Ramos (cell line): ENCODE data around the gene KRT32.

Experiments used
- in situ Hi-C: fragments of 300-500 bp; cut with MboI; formaldehyde crosslinking; loops from one replicate; pipeline ENCODE4 v1.14.3; 2022; ENCODE audit warnings: low sequenced_read_pairs; ENCODE audit not compliant: unreplicated experiment

The KRT32 gene

DNA sequence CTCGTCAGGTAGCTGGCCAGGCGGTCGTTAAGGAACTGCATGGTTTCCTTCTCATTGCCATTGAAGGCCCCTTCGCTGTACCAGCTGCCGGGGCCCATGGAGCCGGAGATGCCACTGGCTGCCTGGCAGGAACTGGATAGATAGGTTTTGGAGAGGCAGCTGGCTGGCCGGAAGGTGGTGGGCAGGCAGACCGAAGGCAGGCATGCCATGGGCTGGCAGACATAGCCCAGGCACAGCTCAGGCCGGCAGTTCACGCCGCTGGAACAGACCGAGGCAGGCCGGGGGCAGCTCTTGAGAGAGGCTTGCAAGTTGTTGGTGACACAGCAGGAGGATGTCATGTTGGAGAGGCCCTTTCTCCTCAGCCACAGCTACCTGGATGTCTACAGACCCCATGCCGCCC is at the start of gene KRT32:
Gene KRT32, minus strand, starts transcription at position 399 of the 400 bp plus-strand sequence. Its CDS starts 61 bp downstream, at position 338.
- in situ Hi-C loops: no loop called here

DNA sequence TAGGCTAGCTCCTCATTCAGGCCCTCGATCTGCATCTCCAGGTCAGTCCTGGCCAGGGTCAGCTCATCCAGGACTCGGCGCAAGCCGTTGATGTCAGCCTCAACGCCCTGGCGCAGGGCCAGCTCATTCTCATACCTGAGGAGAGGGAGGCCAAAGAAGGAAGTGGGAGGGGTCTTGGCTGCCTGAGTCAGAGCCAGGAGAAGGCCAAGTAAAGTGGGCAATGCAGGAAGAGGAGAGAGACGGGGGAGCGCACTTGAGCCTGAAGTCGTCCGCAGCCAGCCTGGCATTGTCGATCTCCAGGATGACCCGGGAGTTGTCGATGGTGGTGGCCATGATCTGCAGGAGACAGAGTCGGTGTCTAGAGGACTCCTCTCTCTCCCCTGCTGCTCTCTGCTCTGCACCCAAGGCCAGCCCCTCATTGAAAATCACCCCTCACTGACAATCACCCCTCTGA is 49.7 kb upstream of the KRT32 start:
- in situ Hi-C loops: no loop called here

DNA sequence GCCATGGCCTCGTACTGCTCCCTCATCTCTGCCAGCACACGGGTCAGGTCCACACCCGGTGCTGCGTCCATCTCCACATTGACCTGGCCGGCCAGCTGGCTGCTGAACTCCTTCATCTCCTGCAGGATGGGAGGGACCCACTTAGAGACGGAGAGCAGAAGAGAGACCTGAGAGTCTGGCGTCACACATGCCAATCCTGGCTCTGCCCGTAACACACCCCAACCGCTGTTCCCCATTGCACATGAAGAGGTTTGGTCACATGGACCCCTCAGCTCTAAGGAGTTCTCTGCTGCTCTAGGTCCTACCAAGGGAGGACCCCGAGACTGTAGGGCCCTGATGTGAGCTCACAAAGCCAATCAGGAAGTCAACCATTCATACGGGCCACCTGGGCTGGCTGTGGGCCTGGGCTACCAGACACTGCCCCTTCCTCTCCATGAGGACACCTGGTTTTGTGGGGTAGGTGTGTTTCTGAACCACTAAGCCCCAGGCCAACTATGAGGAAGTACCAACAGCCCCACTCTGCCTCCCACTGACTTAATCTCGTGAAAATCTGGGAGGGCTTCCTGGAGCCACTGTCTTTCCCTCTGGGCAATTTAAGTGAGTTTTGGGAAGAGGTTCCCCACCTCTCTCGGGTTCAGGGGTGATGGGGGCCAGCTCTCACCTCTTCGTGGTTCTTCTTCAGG is 49.1 kb upstream of the KRT32 start:
- in situ Hi-C loops: no loop called here

DNA sequence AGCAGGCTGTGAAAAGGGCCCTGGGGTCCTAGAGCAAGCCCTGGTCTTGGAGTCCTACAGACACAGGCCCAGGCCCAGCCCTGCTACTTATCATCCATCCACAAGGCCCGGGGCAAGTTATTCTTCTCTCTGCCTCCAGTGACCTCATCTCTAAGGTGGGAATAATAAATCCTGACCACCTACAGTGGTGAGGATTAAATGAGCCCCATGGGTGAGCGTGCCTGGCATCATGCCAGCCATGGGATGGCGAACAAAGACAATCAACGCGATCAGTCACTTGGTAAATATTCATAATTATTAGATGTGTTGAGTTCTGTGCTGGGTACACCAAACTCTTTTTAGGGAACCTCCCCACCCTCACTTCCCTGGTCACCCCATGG is 46.0 kb upstream of the KRT32 start:
- in situ Hi-C loops: no loop called here

DNA sequence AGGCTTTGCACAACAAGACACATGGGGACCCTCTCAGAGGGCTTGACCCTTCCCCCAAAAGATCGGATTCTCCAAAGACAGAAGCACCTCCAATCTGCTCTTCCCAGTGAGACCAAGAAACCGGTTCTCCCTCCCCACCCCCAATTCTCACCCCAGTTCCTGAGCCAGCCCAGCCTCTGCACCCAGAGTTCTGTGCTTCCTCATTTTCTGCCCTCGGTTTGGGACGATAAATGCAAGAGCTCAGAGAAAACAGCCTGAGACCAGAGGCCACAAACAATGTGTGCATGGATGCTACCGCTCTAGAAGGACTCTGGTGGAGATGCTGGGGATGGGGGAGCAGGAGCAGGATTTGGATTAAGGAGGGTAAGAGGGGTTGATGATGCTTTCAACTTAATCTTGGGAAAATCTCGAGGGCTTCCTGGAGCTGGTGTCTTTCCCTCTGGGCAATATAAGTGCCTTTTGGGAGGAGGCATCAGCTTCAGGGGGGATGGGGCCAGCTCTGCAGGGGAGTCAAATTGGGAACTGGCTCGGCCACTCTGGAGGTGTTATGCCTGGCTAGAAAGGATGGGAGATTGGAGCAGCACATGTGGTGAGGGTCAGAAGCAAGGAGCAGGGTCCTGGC is 45.5 kb upstream of the KRT32 start:
- in situ Hi-C loops: no loop called here

DNA sequence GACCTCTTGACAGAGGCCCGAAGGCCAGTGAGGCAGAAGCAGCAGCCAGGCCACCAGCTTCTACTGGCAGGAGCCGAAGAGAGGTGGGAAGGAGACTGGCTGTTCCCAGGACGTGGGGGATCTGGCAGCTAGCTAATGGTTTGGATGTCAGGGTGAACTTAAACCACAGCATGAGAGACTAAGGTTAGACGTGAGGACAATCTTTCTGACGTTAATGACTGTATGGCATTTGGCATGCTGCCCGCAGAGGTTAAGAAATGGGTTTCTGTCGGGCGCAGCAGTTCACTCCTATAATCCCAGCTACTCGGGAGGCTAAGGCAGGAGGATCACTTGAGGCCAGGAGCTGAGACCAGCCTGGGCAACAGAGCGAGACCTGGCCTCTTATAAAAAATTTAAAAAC is 44.5 kb upstream of the KRT32 start:
- in situ Hi-C loops: no loop called here

DNA sequence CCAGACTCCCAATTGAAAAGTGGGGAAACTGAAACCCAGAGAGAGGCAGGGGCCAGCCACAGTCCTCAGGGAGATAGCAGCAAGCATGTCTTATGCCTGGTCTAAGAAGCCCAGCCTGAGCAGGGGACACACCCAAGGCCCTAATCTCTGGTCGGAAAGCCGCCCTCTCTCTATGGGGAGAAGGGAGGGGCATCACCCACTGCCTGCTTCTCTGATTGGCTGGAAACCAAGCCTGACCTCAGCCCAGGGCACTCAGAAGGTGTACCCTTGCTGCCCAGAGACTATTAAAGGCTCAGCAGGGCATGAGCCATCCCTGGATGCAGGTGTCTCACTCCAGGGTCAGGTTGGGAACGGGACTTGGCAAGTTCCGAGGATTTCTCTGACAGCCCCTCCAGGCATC is 43.9 kb upstream of the KRT32 start:
- in situ Hi-C loops: no loop called here

DNA sequence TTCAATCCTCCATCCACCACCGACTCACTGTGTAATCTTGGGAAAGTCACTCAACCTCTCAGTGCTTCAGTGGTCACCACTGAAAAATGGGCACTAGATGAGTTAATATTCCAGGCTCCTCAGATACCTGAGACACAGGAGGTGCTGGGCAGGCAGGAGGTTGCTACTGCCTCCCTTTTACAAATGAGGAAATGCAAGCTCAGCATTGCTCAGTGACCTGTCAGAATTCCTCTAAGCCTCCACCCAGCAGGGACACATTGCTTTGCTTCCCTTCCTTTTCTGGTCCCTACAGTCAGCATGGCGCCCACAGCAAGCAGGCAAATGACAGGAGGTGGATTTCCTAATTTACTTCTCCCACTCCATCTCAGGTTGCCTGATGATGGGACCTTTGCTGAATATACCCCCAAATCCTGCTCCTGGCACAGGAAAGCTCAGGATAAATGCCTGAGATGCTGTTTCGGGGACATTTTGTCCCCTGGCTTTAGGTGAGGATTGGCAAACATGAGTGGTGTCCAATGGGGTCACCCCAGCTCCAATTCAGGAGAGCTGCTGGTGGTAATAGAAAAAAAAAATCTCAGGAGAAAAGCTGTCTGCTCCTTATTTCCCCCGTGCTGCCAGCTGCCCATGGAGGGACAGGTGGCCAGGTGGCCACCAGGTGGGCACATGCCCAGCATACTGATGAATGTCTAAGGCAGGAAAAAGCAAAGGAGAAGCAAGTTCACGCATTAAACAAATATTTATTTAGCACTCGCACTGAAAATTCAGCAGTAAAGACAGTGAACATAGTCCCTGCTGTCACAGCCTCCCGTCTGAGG is 43.3 kb upstream of the KRT32 start:
- in situ Hi-C loops: no loop called here

DNA sequence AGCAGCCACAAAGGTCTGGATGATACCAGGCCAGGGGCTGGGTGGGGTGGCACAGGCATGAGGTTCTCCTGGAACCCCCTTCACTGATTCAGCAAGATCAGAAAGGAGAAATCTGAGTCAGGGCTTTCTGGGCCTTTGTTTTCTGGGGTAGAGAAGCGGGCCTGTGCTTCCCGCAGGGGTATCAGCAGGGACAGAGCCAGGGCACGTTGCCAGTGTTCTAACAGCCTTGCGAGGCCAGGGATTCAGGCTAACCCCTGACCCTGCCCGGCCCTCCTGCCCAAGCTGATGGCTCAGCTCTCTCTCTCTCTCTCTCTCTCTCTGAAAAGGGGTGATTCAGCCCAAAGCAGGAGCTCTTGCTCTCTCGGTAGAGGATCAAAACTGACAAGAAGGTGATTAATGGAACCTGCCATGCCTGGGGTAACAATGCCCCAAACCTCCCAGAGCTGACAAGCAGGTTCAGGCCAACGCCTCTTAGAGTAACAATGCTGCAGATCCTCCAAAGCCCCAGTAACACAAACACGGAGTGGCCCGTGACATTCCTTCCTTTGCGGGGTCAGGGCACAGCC is 40.2 kb upstream of the KRT32 start:
- in situ Hi-C loops: no loop called here

DNA sequence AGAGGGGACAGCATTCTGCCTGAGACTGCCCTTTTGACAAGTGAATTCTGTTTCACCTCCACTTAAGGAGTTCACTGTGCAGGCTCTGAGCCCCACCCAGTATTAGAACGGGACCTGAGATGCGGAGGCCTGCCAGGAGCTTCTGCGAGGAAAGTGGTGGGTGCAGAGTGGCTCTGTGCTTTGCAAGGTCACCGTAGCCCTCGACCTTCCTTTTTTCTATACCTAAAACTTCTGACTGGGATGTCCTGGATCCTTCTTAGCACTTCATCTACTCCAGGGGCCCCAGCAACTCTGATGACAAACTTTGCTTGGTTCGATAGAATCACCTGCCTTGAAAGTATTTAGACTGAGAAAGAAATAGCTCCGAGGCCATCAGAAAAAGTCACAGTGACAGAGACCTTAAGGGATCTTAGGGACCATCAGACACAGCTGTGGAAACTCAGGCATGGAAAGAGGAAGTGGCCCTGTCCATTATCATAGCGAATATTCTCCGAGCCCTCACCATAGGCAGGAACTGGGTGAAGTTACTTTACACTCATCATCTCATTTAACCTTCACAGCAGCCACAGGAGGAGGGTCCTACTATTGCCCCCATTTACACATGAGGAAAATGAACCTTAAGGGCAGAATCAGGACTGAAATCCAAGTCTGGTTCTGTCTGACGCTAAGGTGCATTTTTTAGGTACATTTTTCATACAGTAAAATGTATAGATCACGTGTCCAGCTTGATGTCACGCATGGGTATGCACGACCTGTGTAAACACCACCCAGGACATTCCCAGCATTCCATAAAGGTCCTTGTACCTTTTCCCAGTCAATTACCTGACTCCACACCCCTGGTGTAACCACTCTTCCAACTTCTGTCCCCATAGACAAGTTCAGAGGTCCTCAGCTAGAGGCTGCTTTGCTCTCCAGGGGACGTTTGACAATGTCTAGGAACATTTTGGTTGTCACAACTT is 38.9 kb upstream of the KRT32 start:
- in situ Hi-C loops: no loop called here

DNA sequence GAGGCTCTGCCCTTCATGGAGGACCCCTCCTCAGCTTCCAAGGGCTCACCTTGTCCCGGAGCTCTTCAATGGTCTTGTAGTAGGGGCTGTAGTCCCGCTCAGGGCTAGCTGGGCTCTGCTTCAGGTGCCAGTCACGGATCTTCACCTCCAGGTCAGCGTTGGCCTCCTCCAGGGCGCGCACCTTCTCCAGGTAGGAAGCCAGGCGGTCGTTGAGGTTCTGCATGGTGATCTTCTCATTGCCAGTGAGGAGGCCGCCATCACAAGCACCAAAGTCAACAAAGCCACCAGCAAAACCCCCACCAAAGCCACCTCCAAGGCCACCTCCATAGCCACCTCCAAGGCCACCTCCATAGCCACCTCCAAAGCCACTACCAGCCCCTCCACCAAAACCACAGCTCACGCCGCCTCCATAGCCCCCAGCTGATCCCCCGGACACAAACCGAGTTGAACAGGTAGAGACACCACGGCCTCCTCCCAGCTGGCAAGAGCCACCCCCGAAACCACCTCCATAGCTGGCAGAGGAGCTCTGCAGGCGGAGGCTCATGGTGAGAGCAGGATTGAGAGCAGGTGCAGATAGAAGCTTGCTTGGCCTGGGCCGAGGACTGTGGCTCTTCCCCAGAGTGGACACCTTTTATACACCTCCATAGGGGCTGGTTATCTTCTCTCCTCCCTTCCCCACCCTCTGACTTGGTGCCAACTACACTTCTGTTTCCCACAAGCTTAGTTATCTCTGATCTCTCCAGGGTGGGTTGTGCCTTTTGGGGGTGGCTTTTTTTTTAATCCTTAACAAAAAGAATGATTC is 38.0 kb upstream of the KRT32 start, which contains the start of gene KRT13:
Gene KRT13, minus strand, starts transcription at position 606 of the 802 bp plus-strand sequence. Its CDS starts 62 bp downstream, at position 544.
- in situ Hi-C loops: no loop called here

DNA sequence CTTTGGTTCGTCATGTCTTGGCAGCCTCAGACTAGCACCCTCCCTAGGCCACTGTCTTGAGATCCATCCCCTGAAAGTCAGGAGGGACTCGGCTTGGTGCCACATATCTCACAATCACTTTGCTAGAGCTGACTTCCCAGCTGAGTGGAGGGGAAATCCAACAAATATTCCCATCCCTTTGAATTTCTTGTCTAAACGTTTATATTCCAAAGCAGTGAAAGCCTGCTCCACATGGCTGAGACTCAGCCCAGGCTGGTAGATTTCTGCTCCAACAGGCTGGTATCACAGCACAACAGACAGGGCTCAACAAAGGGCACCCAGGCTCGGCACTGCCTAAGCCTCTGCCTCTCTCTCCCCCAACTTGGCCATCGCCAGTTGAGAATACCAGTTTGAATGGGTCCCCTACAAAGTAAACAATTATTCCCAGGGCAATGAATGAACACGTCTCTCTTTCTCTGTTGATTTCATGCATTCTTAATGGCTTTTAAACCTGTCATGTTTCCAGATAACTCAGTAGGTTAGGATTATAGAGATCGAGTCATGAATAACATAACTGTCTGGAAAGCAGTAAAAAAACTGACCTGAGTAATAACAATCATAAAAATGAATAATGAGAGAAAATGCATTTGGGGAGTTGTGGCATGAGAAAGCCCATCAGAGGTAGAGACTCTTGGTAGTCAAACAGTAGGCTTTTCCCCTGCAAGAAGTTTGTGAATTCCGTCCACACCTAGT is 37.2 kb upstream of the KRT32 start:
- in situ Hi-C loops: no loop called here

DNA sequence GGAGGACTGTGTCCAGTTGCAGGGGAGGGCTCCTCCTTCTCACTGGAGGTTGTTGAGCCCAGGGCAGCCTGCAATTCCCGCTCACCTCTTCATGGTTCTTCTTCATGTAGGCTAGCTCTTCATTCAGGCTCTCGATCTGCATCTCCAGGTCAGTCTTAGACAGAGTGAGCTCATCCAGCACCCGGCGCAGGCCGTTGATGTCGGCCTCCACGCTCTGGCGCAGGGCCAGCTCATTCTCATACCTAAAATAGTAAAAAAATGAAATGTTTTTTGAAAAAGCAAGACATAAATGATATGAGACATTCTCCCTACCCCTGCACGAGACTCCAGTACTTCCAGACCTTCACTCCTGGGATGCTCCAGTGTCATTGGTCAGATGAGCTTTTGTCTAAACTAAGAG is 36.0 kb upstream of the KRT32 start:
- in situ Hi-C loops: no loop called here

DNA sequence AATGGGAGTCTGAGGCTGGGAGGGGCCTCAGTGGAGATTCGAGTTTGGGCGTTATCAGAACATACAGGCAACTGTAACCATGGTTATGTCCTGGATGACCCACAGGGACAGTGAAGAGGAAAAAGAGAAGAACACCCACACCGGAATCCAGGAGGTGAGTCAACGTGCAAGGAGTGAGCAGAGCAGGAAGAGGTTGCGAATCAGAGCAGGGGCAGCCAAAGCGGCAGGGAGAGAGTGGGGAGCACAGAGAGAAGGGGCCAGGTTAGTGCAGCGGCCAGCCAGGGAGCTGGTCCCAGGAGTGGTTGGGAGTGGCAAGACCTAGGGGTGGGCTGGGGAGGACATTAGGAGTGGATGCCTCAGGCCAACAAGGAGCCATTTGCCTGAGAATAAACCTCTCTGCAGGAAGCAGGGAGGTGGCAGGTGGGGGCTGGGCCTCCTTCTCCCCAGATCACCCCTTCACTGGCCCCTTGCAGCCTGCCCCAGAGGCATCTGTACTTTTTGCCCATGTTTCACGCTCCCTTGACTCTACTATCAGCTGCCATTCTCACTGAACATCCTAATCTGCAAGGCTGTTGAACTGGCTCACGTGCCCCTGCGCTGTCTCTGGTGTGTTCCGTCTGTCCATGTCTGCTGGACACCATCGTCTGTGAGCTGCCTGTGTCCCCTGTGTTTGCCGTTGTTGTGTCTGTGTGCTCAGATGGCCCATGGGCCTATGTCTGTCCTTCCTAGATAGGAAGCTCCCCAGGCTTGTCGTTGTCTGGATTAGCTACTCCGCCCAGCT is 33.1 kb upstream of the KRT32 start:
- in situ Hi-C loops: no loop called here

DNA sequence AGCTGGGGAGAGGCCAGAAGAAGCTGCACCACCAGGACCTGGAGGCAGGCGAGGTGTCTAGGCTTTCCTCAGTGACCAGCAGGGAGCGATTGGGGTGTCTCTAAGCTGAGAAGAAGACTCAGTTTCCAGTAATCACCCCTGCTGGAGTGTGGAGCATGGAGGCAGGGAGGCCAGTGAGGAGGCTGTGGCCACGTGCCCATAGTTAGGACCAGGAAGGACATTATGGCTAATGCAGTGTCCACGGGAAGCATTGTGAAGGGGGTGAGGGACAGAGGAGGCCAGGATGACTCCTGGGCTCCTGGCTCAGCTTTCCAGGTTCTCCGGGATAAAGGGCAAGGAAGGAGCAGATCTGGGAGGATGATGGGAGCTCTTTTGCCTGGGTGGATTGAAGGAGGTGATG is 32.5 kb upstream of the KRT32 start:
- in situ Hi-C loops: no loop called here

DNA sequence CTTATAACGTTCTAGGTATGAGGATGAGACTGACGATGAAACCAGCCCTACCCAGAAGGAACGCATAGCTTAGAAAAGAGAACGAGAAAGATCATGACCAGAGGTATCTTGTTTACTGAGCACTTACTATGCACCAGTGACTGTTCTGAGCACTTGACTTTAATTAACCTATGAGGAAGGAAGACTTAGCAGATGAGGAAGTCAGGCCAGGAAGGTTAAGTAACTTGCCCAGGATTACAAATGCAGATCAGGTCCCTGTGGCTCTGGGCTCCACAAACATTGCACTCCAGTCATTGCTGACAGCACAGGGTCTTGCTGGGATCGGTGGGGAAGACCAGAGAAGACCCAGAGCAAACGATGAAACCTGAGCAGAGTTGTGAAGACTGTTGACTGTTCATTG is 31.1 kb upstream of the KRT32 start:
- in situ Hi-C loops: no loop called here

DNA sequence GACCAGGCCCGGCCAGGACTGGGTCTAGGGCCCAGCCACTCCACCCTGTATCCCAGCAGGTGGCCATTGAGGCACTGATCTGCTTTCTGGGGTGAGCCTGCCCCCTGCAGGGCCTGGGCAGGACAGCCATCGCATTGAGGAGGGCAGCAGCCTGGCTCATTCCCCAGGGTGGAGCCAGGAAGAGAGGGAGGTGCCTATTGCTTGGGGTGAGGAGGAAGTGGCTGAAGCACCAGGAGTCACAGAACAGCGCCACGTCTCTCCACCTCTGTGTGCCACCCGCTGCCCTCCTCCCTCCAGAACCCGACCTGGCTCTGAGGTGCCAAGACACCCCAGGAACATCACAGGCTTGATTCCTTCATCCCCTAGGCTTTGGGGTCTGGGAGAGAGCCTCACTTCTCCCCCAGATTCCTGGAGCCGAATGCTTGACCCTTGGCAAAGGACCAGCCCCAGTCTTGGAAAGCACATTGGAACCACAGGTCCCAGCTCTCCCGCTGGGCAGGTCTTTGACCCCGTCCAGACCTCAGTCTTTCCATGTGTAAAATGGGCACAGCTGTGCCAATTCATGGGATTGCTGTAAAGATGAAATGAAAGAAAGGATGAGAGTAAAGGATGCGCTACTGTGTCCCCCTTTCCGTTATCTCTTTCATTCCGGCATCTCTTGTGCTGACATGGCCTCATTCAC is 29.8 kb upstream of the KRT32 start:
- in situ Hi-C loops: no loop called here
